ENCODE data around the gene KCNK15.

DNA sequence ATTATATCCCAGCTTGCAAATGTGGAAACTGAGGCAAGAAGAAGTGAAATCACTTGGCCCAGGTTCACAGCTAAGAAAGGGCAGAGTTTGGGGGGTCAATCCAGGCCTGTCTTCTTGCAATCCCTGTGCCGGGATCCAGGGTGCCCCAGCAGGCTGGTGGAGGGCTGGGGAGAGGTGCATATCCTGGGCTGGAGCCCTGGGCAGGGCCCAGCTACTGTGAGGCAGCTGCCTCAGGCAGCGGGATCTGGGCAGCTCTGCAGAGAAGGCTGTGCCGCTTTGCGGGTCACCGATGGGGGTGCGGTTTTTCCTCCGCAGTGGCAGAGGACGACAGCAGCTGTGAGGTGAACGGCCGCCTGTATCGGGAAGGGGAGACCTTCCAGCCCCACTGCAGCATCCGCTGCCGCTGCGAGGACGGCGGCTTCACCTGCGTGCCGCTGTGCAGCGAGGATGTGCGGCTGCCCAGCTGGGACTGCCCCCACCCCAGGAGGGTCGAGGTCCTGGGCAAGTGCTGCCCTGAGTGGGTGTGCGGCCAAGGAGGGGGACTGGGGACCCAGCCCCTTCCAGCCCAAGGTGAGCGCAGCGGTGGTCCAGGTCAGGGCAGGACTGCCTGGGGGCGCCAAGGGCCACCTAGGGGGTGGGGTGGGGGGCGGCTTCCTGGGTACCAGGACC is 21.1 kb upstream of the KCNK15 start:
- TF ChIP-seq, protein P1, sequence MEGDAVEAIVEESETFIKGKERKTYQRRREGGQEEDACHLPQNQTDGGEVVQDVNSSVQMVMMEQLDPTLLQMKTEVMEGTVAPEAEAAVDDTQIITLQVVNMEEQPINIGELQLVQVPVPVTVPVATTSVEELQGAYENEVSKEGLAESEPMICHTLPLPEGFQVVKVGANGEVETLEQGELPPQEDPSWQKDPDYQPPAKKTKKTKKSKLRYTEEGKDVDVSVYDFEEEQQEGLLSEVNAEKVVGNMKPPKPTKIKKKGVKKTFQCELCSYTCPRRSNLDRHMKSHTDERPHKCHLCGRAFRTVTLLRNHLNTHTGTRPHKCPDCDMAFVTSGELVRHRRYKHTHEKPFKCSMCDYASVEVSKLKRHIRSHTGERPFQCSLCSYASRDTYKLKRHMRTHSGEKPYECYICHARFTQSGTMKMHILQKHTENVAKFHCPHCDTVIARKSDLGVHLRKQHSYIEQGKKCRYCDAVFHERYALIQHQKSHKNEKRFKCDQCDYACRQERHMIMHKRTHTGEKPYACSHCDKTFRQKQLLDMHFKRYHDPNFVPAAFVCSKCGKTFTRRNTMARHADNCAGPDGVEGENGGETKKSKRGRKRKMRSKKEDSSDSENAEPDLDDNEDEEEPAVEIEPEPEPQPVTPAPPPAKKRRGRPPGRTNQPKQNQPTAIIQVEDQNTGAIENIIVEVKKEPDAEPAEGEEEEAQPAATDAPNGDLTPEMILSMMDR (IDR thresholded peaks at IDR 0.05; ENCODE audit: low read length), result no peak
- no peak for TF ChIP-seq EZH2 (IDR thresholded peaks at IDR 0.05; ENCODE audit: borderline replicate concordance, low read length)

Measured in OCI-LY1 (cell line).